GM23248 (cell line): ENCODE results near the gene KCNQ4.

Experiments
- EZH2 ChIP-seq: fragments of 200-600 bp; sonication (generic); IDR thresholded peaks from 2 replicates; pipeline ENCODE4 v1.6.1; 2018; ENCODE audit warnings: antibody characterized with exemption, mild to moderate bottlenecking; ENCODE audit not compliant: insufficient read depth, poor library complexity, severe bottlenecking
- EZH2phosphoT487 ChIP-seq: fragments of 200-600 bp; sonication (generic); IDR thresholded peaks from 2 replicates; pipeline ENCODE4 v1.6.1; 2018; ENCODE audit warnings: antibody characterized with exemption, moderate library complexity, mild to moderate bottlenecking, low read depth; ENCODE audit not compliant: insufficient read depth

DNA sequence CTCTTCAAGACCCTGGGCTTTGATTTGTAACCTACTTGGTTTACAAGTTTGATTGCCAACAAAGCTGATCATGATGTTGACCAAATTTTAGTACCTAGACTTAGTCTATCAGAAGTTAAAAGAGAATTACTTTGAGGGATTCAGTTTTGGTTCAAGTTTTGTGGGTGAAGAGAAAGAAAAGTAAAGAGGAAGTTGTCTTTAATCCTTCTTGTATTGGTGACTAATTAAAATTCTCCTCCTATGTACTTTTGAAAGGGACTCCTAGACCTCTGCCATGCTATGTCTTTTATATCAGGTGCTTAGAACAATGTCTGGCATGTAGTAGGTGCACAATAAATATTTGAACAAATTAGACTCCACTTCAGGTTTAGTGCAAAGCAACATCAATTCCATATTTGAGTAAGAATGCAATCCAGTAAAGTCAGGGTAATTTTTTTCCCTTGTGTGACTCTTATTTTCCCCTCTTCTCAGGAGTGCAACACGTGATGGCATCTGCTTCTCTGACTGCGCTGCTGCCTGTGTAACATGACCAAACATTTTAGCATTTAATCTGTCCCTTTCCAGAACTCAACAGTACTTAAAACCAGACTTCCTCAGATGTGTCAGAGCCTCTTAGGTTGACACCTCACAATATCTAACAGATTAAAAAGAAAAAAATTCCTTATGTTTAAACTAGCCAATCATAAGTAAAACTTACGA is 41.1 kb upstream of the KCNQ4 start:
- TF ChIP-seq EZH2 (no peak), EZH2phosphoT487 (no peak)
